H1 (cell line): ENCODE measurements around the gene RRP12. TPM values are rescaled to one million over a fixed set of nuclear protein-coding genes. Genes with fewer than 3 reads are reported as not detected.

ENCODE experiments used
- ATF3 ChIP-seq: IDR thresholded peaks from 2 replicates; pipeline ENCODE4 v1.6.1; 2011; ENCODE audit warnings: low read depth, mild to moderate bottlenecking, low read length; ENCODE audit not compliant: insufficient read depth
- CHD7 ChIP-seq: fragments of 300-600 bp; sonication (generic); IDR thresholded peaks from 2 replicates; pipeline ENCODE4 v1.7.1; 2012; ENCODE audit warnings: low read length, moderate library complexity, mild to moderate bottlenecking, inconsistent platforms; ENCODE audit not compliant: insufficient replicate concordance
- KDM1A ChIP-seq: fragments of 200-600, 300-600 bp; sonication (generic); IDR thresholded peaks from 2 replicates; pipeline ENCODE4 v1.7.1; 2016; ENCODE audit warnings: mild to moderate bottlenecking, low read length, borderline replicate concordance
- MAFK ChIP-seq: IDR thresholded peaks from 2 replicates; pipeline ENCODE4 v1.6.1; 2012; ENCODE audit warnings: low read depth, mild to moderate bottlenecking, improper control_type of control experiment, low read length
- RNF2 ChIP-seq: fragments of 200-900, 300-1000 bp; sonication (generic); IDR thresholded peaks from 2 replicates; pipeline ENCODE4 v1.7.1; 2016; ENCODE audit warnings: borderline replicate concordance, low read depth, mild to moderate bottlenecking, antibody characterized with exemption, low read length; ENCODE audit not compliant: poor library complexity, severe bottlenecking; ENCODE audit errors: missing control alignments
- RXRA ChIP-seq: IDR thresholded peaks from 2 replicates; pipeline ENCODE4 v1.6.1; 2011; ENCODE audit warnings: low read depth, mild to moderate bottlenecking, low read length, moderate library complexity; ENCODE audit not compliant: insufficient read depth
- TAF1 ChIP-seq: IDR thresholded peaks from 2 replicates; pipeline ENCODE4 v1.6.1; 2011; ENCODE audit warnings: mild to moderate bottlenecking, low read depth, low read length
- TAF7 ChIP-seq: optimal IDR thresholded peaks from 2 replicates; pipeline ENCODE3; 2011; ENCODE audit warnings: low read depth, mild to moderate bottlenecking, inconsistent platforms, low read length, moderate library complexity, borderline replicate concordance
- polyA plus RNA-seq, 7 experiments: library from polyadenylated mRNA; depleted of rRNA in 3 of 7; stranded (reverse) in 5 of 7; unstranded in 2 of 7; fragments of >200 nt in 5 of 7; fragments of 200-250 nt in 2 of 7; gene quantifications; 1 replicate in 5 of 7; 2 replicates in 1 of 7; 4 replicates in 1 of 7; pipeline versions ENCODE4 v1.2.1 to v1.2.3, GENCODE V29; 2011 to 2013; ENCODE audit warnings: missing spikeins in 2 of 7, mixed read lengths in 2 of 7
- total RNA-seq: library from RNA; stranded (reverse); fragmentation: NEBNext Ultra II Directional; extraction: Animal tissue kit (Norgen Biotek cat#: 25700); gene quantifications from 2 replicates; pipeline ENCODE4 v1.2.1, GENCODE V29; 2021

The RRP12 gene
- total and polyA plus RNA-seq, 2 of the 8 experiments (the other 6 are each of a cell fraction or from before 2014, with no cell fraction given): 21.0 to 65.8 TPM

- TF ChIP-seq CHD7 (no peak), TAF1 (peak; percentile 86), KDM1A (no peak), MAFK (no peak), RXRA (no peak), RNF2 (no peak), ATF3 (no peak), TAF7 (peak; percentile 50)
Observed at GRCh38 chr10:97334370-97335175, 66.6 kb downstream of the RRP12 start, which contains the start of gene FRAT2 (continued).
